H9 (cell line): ENCODE data around the gene ABLIM1. TPM values are rescaled to one million over a fixed set of nuclear protein-coding genes. Genes with fewer than 3 reads are reported as not detected.

Source experiments
- DNase-seq: peaks from one replicate; pipeline ENCODE4 v3.0.0-alpha.2; 2017
- H2AFZ ChIP-seq: one replicate; pipeline ENCODE4 v1.6.1; 2013; ENCODE audit warnings: mild to moderate bottlenecking, low read length, control low read depth, moderate library complexity
- H2AK5ac ChIP-seq: 2 replicates; pipeline ENCODE4 v1.6.1; 2013; ENCODE audit warnings: low read length, control low read depth, mixed read lengths; ENCODE audit not compliant: insufficient read length
- H2BK120ac ChIP-seq: one replicate; pipeline ENCODE4 v1.6.1; 2013; ENCODE audit warnings: low read depth, mild to moderate bottlenecking, low read length, control low read depth, inconsistent platforms; ENCODE audit not compliant: poor library complexity, severe bottlenecking
- H2BK12ac ChIP-seq: 2 replicates; pipeline ENCODE4 v1.6.1; 2013; ENCODE audit warnings: low read length, control low read depth, mixed read lengths, low read depth; ENCODE audit not compliant: insufficient read length
- H2BK15ac ChIP-seq: 2 replicates; pipeline ENCODE4 v1.6.1; 2013; ENCODE audit warnings: low read depth, low read length, control low read depth
- H2BK20ac ChIP-seq: one replicate; pipeline ENCODE4 v1.6.1; 2013; ENCODE audit warnings: low read depth, mild to moderate bottlenecking, low read length, control low read depth, inconsistent platforms; ENCODE audit not compliant: poor library complexity, severe bottlenecking
- H2BK5ac ChIP-seq: 2 replicates; pipeline ENCODE4 v1.6.1; 2013; ENCODE audit warnings: low read length, control low read depth, mixed read lengths; ENCODE audit not compliant: insufficient read length
- H3K14ac ChIP-seq: 2 replicates; pipeline ENCODE4 v1.6.1; 2013; ENCODE audit warnings: low read length, control low read depth; ENCODE audit not compliant: insufficient read depth
- H3K18ac ChIP-seq: 2 replicates; pipeline ENCODE4 v1.6.1; 2013; ENCODE audit warnings: low read depth, mild to moderate bottlenecking, mixed read lengths, low read length, control low read depth; ENCODE audit not compliant: insufficient read length
- H3K23ac ChIP-seq: 2 replicates; pipeline ENCODE4 v1.6.1; 2013; ENCODE audit warnings: low read length, control low read depth, mixed read lengths, low read depth; ENCODE audit not compliant: insufficient read length
- H3K23me2 ChIP-seq: 2 replicates; pipeline ENCODE4 v1.6.1; 2013; ENCODE audit warnings: low read depth, mild to moderate bottlenecking, mixed read lengths, low read length, control low read depth; ENCODE audit not compliant: insufficient read length, poor library complexity, severe bottlenecking
- H3K27ac ChIP-seq: 2 replicates; pipeline ENCODE4 v1.5.1; 2013; ENCODE audit warnings: low read length, control low read depth, mixed read lengths, low read depth; ENCODE audit not compliant: insufficient read length
- H3K27me3 ChIP-seq: 2 replicates; pipeline ENCODE4 v1.6.1; 2013; ENCODE audit warnings: low read length, control low read depth, inconsistent platforms; ENCODE audit not compliant: insufficient read depth
- H3K4ac ChIP-seq: 2 replicates; pipeline ENCODE4 v1.6.1; 2013; ENCODE audit warnings: low read depth, mild to moderate bottlenecking, control low read depth, inconsistent platforms, low read length, moderate library complexity
- H3K4me1 ChIP-seq: 2 replicates; pipeline ENCODE4 v1.6.1; 2013; ENCODE audit warnings: low read length, control low read depth, inconsistent platforms; ENCODE audit not compliant: insufficient read depth
- H3K4me2 ChIP-seq: 2 replicates; pipeline ENCODE4 v1.6.1; 2013; ENCODE audit warnings: low read length, control low read depth, mixed read lengths; ENCODE audit not compliant: insufficient read length, insufficient read depth
- H3K56ac ChIP-seq: 2 replicates; pipeline ENCODE4 v1.6.1; 2013; ENCODE audit warnings: low read depth, mild to moderate bottlenecking, mixed read lengths, low read length, control low read depth; ENCODE audit not compliant: insufficient read length
- H3K79me1 ChIP-seq: 2 replicates; pipeline ENCODE4 v1.6.1; 2013; ENCODE audit warnings: low read depth, mild to moderate bottlenecking, moderate library complexity, low read length, control low read depth, inconsistent platforms; ENCODE audit not compliant: insufficient read depth, poor library complexity, severe bottlenecking
- H3K79me2 ChIP-seq: 2 replicates; pipeline ENCODE4 v1.6.1; 2013; ENCODE audit warnings: low read length, control low read depth, inconsistent platforms; ENCODE audit not compliant: insufficient read depth
- H3K9ac ChIP-seq: 2 replicates; pipeline ENCODE4 v1.6.1; 2013; ENCODE audit warnings: low read length, control low read depth, mixed read lengths; ENCODE audit not compliant: insufficient read length; ENCODE audit errors: extremely low read depth
- H3K9me3 ChIP-seq: one replicate; pipeline ENCODE4 v1.6.1; 2013; ENCODE audit warnings: low read depth, low read length, inconsistent platforms; ENCODE audit not compliant: control insufficient read depth
- H3T11ph ChIP-seq: one replicate; pipeline ENCODE4 v1.6.1; 2013; ENCODE audit warnings: mild to moderate bottlenecking, low read length, control low read depth, inconsistent platforms
- H4K20me1 ChIP-seq: one replicate; pipeline ENCODE4 v1.6.1; 2013; ENCODE audit not compliant: control insufficient read depth, insufficient read length, insufficient read depth
- H4K5ac ChIP-seq: 2 replicates; pipeline ENCODE4 v1.6.1; 2013; ENCODE audit warnings: low read depth, mild to moderate bottlenecking, mixed read lengths, low read length, control low read depth; ENCODE audit not compliant: insufficient read length
- H4K8ac ChIP-seq: replicated peaks from 2 replicates; pipeline ENCODE4 v1.6.1; 2013; ENCODE audit warnings: low read length, control low read depth, mixed read lengths, low read depth; ENCODE audit not compliant: insufficient read length
- H4K91ac ChIP-seq: 2 replicates; pipeline ENCODE4 v1.6.1; 2013; ENCODE audit warnings: low read depth, mild to moderate bottlenecking, moderate library complexity, mixed read lengths, low read length, control low read depth; ENCODE audit not compliant: insufficient read length
- H3K27ac Mint-ChIP-seq, 3 experiments: 2 replicates in 2 of 3; 3 replicates in 1 of 3; pipeline ENCODE4 v1.8.0; 2020 to 2021; ENCODE audit warnings: mixed read lengths in 3 of 3, mild to moderate bottlenecking in 1 of 3, moderate library complexity in 1 of 3
- H3K27me3 Mint-ChIP-seq: 2 replicates; pipeline ENCODE4 v1.8.0; 2021; ENCODE audit warnings: low read depth, mild to moderate bottlenecking, moderate library complexity, mixed read lengths
- H3K36me3 Mint-ChIP-seq, 3 experiments: 2 replicates in 2 of 3; 3 replicates in 1 of 3; pipeline ENCODE4 v1.8.0; 2020 to 2021; ENCODE audit warnings: low read depth in 3 of 3, mixed read lengths in 3 of 3; ENCODE audit not compliant: insufficient read depth in 1 of 3
- H3K4me1 Mint-ChIP-seq, 2 experiments: 2 replicates each; pipeline ENCODE4 v1.8.0; 2020; ENCODE audit warnings: mixed read lengths in 2 of 2
- H3K4me3 Mint-ChIP-seq, 2 experiments: 2 replicates in 1 of 2; 3 replicates in 1 of 2; pipeline ENCODE4 v1.8.0; 2020 to 2021; ENCODE audit warnings: mild to moderate bottlenecking in 2 of 2, mixed read lengths in 2 of 2, moderate library complexity in 1 of 2
- H3K9me3 Mint-ChIP-seq, 2 experiments: 2 replicates in 1 of 2; 3 replicates in 1 of 2; pipeline ENCODE4 v1.8.0; 2020; ENCODE audit warnings: mild to moderate bottlenecking in 2 of 2, mixed read lengths in 2 of 2, moderate library complexity in 1 of 2
- CTCF ChIP-seq: fragments of 200-600 bp; sonication (generic); conservative IDR thresholded peaks from 3 replicates; pipeline ENCODE4 v1.8.0; 2021; ENCODE audit warnings: antibody characterized with exemption, mild to moderate bottlenecking
- WGBS: extraction: QIAGEN DNeasy Blood & Tissue Kit; methylation state at CpG from one replicate; pipeline ENCODE4 v1.1.7; 2013; ENCODE audit warnings: missing lambda C conversion rate, low lambda C conversion rate, mixed read lengths; ENCODE audit not compliant: insufficient read length; ENCODE audit errors: extremely low coverage; 5-methylcytosine and 5-hydroxymethylcytosine counted together
- total RNA-seq: library from RNA; stranded (reverse); gene quantifications from 2 replicates; pipeline ENCODE4 v1.2.1, GENCODE V29; 2021

The ABLIM1 gene
- total RNA-seq, 1 experiment from 2014 or later: 32.1 TPM

- Histone ChIP-seq H3K23ac (no peak overlapping the region), H3K9me3 (no peaks in the 10 kb centered on the region), H2BK120ac (no peak overlapping the region), H3K56ac (no peak overlapping the region), H3K23me2 (no peaks in the 10 kb centered on the region), H4K91ac (no peak overlapping the region), H3K14ac (no peak overlapping the region), H2AK5ac (no peak overlapping the region), H3K4me2 (no peak overlapping the region), H3K4me1 (peaks cover 6% of the 10 kb centered on the region), H3K79me2 (no peaks in the 10 kb centered on the region), H4K20me1 (no peaks in the 10 kb centered on the region), H3K9ac (no peak overlapping the region), H3K4ac (no peak overlapping the region), H4K5ac (no peak overlapping the region), H2AFZ (no peak overlapping the region), H2BK15ac (no peak overlapping the region), H3K27me3 (no peaks in the 10 kb centered on the region), H3K18ac (no peak overlapping the region), H2BK12ac (no peak overlapping the region), H3K79me1 (no peaks in the 10 kb centered on the region), H3T11ph (no peak overlapping the region), H3K27ac (no peak overlapping the region), H2BK20ac (no peak overlapping the region), H4K8ac (no peak overlapping the region), H2BK5ac (no peak overlapping the region)
- TF ChIP-seq CTCF: no peak
- Mint-ChIP-seq H3K9me3 (peaks cover 0 to 3% of the 10 kb centered on the region in 2 experiments; a peak in 2 of 5 replicates), H3K4me1 (peaks cover 23 to 31% of the 10 kb centered on the region in 2 experiments), H3K27ac (no peak overlapping the region), H3K27me3 (no peaks in the 10 kb centered on the region), H3K36me3 (peaks cover 15 to 25% (median 21%) of the 10 kb centered on the region in 3 experiments; a peak in 6 of 7 replicates), H3K4me3 (no peak overlapping the region)
- WGBS: no CpG with 5 or more reads among the region's 5 CpGs
- DNase-seq: no peak
These were observed 172.2 kb downstream of the ABLIM1 start for GRCh38 chr10:114485696-114486400.
